ENCODE results near the gene YARS1. TPM values are rescaled to one million over a fixed set of nuclear protein-coding genes. Genes with fewer than 3 reads are reported as not detected.

The YARS1 gene
- total RNA-seq, 1 experiment from 2014 or later = 91.7 TPM

GRCh38 chr1:32767156-32767555, 50.0 kb downstream of the YARS1 start:
- no peak for DNase-seq
- H3K4me1 ChIP-seq = peaks cover 14% of the 10 kb centered on the region
- H3K4me3 ChIP-seq = no peak overlapping the region
- no peak overlapping the region for H3K27ac ChIP-seq
- H3K27me3 ChIP-seq = no peaks in the 10 kb centered on the region
- H3K36me3 ChIP-seq = no peaks in the 10 kb centered on the region
- no peaks in the 10 kb centered on the region for H3K9me3 ChIP-seq (replicated peaks)

GRCh38 chr1:32766328-32766972, 50.7 kb downstream of the YARS1 start:
- H3K36me3 ChIP-seq = no peaks in the 10 kb centered on the region
- no peak for DNase-seq
- no peak overlapping the region for H3K27ac ChIP-seq
- peaks cover 20% of the 10 kb centered on the region for H3K4me1 ChIP-seq
- H3K27me3 ChIP-seq = no peaks in the 10 kb centered on the region
- no peak overlapping the region for H3K4me3 ChIP-seq
- H3K9me3 ChIP-seq (replicated peaks) = no peaks in the 10 kb centered on the region

- no peaks in the 10 kb centered on the region for H3K9me3 ChIP-seq (replicated peaks)
- peaks cover 27% of the 10 kb centered on the region for H3K4me1 ChIP-seq
- no peaks in the 10 kb centered on the region for H3K36me3 ChIP-seq
- H3K4me3 ChIP-seq = no peak overlapping the region
- no peak for DNase-seq
- H3K27me3 ChIP-seq = no peaks in the 10 kb centered on the region
- no peak overlapping the region for H3K27ac ChIP-seq
Observed at GRCh38 chr1:32765570-32766327, 51.4 kb downstream of the YARS1 start.

GRCh38 chr1:32764826-32765569, 52.2 kb downstream of the YARS1 start:
- H3K4me1 ChIP-seq = peaks cover 33% of the 10 kb centered on the region

GRCh38 chr1:32763221-32763620, 53.9 kb downstream of the YARS1 start:
- no peaks in the 10 kb centered on the region for H3K27me3 ChIP-seq
- no peak overlapping the region for H3K27ac ChIP-seq
- H3K4me1 ChIP-seq = peaks cover 43% of the 10 kb centered on the region
- H3K4me3 ChIP-seq = no peak overlapping the region
- no peaks in the 10 kb centered on the region for H3K9me3 ChIP-seq (replicated peaks)
- no peak for DNase-seq
- H3K36me3 ChIP-seq = no peaks in the 10 kb centered on the region

More at GRCh38 chr1:32764826-32765569, 52.2 kb downstream of the YARS1 start:
- Histone ChIP-seq H3K27me3 (no peaks in the 10 kb centered on the region), H3K9me3 (replicated peaks) (no peaks in the 10 kb centered on the region), H3K36me3 (no peaks in the 10 kb centered on the region), H3K4me3 (no peak overlapping the region), H3K27ac (no peak overlapping the region)
- no peak for DNase-seq

- Histone ChIP-seq H3K4me3 (no peak overlapping the region), H3K4me1 (peaks cover 48% of the 10 kb centered on the region), H3K9me3 (replicated peaks) (no peaks in the 10 kb centered on the region), H3K27me3 (no peaks in the 10 kb centered on the region), H3K27ac (no peak overlapping the region), H3K36me3 (no peaks in the 10 kb centered on the region)
- DNase-seq = no peak
Observed at GRCh38 chr1:32761936-32762335, 55.2 kb downstream of the YARS1 start.

GRCh38 chr1:32761253-32761877, 55.8 kb downstream of the YARS1 start:
- H3K27ac ChIP-seq = no peak overlapping the region
- no peak for DNase-seq

GRCh38 chr1:32759997-32760623, 57.0 kb downstream of the YARS1 start:
- Histone ChIP-seq H3K36me3 (no peaks in the 10 kb centered on the region), H3K27me3 (no peaks in the 10 kb centered on the region), H3K27ac (no peak overlapping the region), H3K9me3 (replicated peaks) (no peaks in the 10 kb centered on the region), H3K4me1 (peaks cover 48% of the 10 kb centered on the region), H3K4me3 (no peak overlapping the region)
- peak; percentile 87 to 88 for DNase-seq

More at GRCh38 chr1:32761253-32761877, 55.8 kb downstream of the YARS1 start:
- H3K9me3 ChIP-seq (replicated peaks) = no peaks in the 10 kb centered on the region
- no peak overlapping the region for H3K4me3 ChIP-seq
- no peaks in the 10 kb centered on the region for H3K36me3 ChIP-seq
- H3K4me1 ChIP-seq = peaks cover 42% of the 10 kb centered on the region
- H3K27me3 ChIP-seq = no peaks in the 10 kb centered on the region

- no peak for DNase-seq
- Histone ChIP-seq H3K27me3 (no peaks in the 10 kb centered on the region), H3K36me3 (no peaks in the 10 kb centered on the region), H3K4me1 (peaks cover 50% of the 10 kb centered on the region), H3K4me3 (no peak overlapping the region), H3K9me3 (replicated peaks) (no peaks in the 10 kb centered on the region), H3K27ac (no peak overlapping the region)
Observed at GRCh38 chr1:32759521-32759981, 57.6 kb downstream of the YARS1 start.

- no peak for DNase-seq
- peaks cover 50% of the 10 kb centered on the region for H3K4me1 ChIP-seq
- no peaks in the 10 kb centered on the region for H3K9me3 ChIP-seq (replicated peaks)
- no peak overlapping the region for H3K4me3 ChIP-seq
- no peaks in the 10 kb centered on the region for H3K36me3 ChIP-seq
- H3K27ac ChIP-seq = no peak overlapping the region
- no peaks in the 10 kb centered on the region for H3K27me3 ChIP-seq
Observed at GRCh38 chr1:32758795-32759430, 58.2 kb downstream of the YARS1 start.

GRCh38 chr1:32758177-32758794, 58.9 kb downstream of the YARS1 start:
- Histone ChIP-seq H3K27me3 (no peaks in the 10 kb centered on the region), H3K4me3 (no peak overlapping the region), H3K9me3 (replicated peaks) (no peaks in the 10 kb centered on the region), H3K36me3 (no peaks in the 10 kb centered on the region), H3K27ac (no peak overlapping the region), H3K4me1 (peaks cover 50% of the 10 kb centered on the region)
- no peak for DNase-seq

GRCh38 chr1:32757213-32757895, 59.8 kb downstream of the YARS1 start:
- no peak overlapping the region for H3K4me3 ChIP-seq
- no peaks in the 10 kb centered on the region for H3K27me3 ChIP-seq
- no peak overlapping the region for H3K27ac ChIP-seq
- peak; percentile 61 to 84 for DNase-seq
- H3K4me1 ChIP-seq = peaks cover 50% of the 10 kb centered on the region
- H3K9me3 ChIP-seq (replicated peaks) = no peaks in the 10 kb centered on the region
- no peaks in the 10 kb centered on the region for H3K36me3 ChIP-seq

- peaks cover 38% of the 10 kb centered on the region for H3K4me1 ChIP-seq
- H3K4me3 ChIP-seq = no peak overlapping the region
- no peak for DNase-seq
- H3K36me3 ChIP-seq = no peaks in the 10 kb centered on the region
- H3K27me3 ChIP-seq = no peaks in the 10 kb centered on the region
- no peak overlapping the region for H3K27ac ChIP-seq
- H3K9me3 ChIP-seq (replicated peaks) = no peaks in the 10 kb centered on the region
Observed at GRCh38 chr1:32755810-32756159, 61.4 kb downstream of the YARS1 start.

All from SJCRH30 (cell line).